Tibial artery (tissue), 4 donors: Measurements from ENCODE around the gene CLRN3.

ENCODE experiments used
- DNase-seq, 2 donors: peaks; one replicate each; pipeline ENCODE4 v3.0.0-alpha.2; 2019
- H3K27ac ChIP-seq, 2 donors: fragments of 200-600 bp; sonication (generic) in 1 of 2; 1 replicate in 1 of 2; 2 replicates in 1 of 2; pipeline ENCODE4 v1.5.1; 2018 to 2019; ENCODE audit warnings: mild to moderate bottlenecking in 1 of 2
- H3K27me3 ChIP-seq, 2 donors: fragments of 200-600 bp; sonication (generic) in 1 of 2; one replicate each; pipeline versions ENCODE4 v1.5.1 to v1.6.0; 2016 to 2019
- H3K36me3 ChIP-seq, 3 donors: fragments of 200-600 bp; sonication (generic) in 2 of 3; one replicate each; pipeline ENCODE4 v1.5.1; 2016 to 2019; ENCODE audit warnings: mild to moderate bottlenecking in 2 of 3
- H3K4me1 ChIP-seq, 4 donors: fragments of 200-600 bp; sonication (generic) in 2 of 4; 1 replicate in 3 of 4; 2 replicates in 1 of 4; pipeline ENCODE4 v1.5.1; 2016 to 2019
- H3K4me3 ChIP-seq, 2 donors: fragments of 200-600 bp; sonication (generic) in 1 of 2; 1 replicate in 1 of 2; 2 replicates in 1 of 2; pipeline ENCODE4 v1.5.1; 2018 to 2019; ENCODE audit warnings: mild to moderate bottlenecking in 2 of 2
- H3K9me3 ChIP-seq, 3 donors: fragments of 200-600 bp; sonication (generic) in 1 of 3; one replicate each; pipeline ENCODE4 v1.5.1; 2016 to 2019
- intact Hi-C: fragments of 100-400 bp; cut with DNase I; formaldehyde crosslinking; loops from one replicate; pipeline ENCODE4 v1.15.0; 2023; ENCODE audit warnings: low total_unique reads
- TF ChIP-seq, protein P1 (sequence below), 2 experiments: fragments of 200-600 bp in 1 of 2; fragments of 450-650 bp in 1 of 2; IDR thresholded peaks; one replicate each; pipeline ENCODE4 v1.5.1; 2017 to 2019; ENCODE audit warnings: antibody characterized with exemption in 2 of 2, mild to moderate bottlenecking in 1 of 2, moderate library complexity in 1 of 2

CLRN3 gene

DNA sequence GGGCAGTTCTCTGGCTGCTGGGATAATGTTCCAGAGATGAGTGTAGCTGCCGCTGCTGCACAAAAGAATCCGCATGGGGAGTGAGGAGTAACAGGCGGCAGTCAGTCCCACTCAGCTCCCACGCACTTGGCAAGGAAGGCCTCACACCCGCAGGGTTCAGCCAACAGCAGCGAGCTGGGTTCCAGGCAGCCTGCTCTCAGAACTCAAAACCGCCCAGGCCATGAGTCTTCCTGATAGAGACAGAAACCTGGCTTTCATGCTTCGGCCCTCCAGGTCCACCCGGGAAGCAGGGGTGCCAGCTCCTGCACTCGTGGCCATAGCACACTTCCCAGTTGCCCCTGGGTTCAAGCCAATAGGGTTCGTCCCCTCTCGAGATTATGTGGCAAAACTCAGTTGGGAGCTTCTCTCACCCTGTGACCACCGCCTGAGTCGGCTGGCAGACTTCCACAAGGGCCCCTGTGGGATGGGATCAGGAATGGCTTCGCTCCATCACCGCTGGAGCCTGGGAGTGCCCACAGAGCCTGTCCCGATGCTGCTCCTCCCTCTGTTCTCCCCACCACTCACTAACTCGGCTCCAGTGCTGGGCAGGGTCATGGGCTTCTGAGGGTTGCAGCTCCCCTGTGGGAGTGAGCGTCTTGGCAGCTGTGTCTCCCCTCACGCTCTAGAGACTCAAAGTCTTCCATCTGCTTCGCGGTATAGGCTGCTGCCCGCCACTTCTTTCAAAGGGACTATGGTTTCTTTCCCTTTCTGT lies 20.6 kb downstream of the CLRN3 start:
- no peak overlapping the region for H3K27ac ChIP-seq
- DNase-seq, result no peak

DNA sequence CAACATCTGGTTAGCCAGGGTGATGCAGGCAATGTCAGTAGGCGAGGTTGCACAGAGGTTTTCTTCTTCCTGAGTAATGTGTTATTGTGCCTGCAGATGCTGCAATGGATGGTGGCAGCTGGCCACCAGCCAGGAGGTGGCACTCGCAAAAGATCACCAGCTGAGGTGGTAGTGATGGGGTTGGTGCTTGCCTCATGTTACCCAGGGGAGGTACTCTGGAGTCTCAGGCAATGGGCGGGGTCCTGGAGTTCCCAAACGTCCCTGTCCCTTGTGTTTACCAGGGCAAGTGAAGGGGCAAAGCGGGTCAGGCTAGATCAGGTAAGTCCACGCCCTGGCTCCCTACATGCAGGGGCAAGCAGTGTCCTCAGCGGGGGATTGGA lies 21.1 kb downstream of the CLRN3 start:
- no peak for DNase-seq
- Histone ChIP-seq H3K27me3 (peaks cover 0 to 9% of the 10 kb centered on the region in 2 donors), H3K36me3 (no peaks in the 10 kb centered on the region), H3K9me3 (peaks cover 5 to 7% (median 6%) of the 10 kb centered on the region in 3 donors), H3K4me1 (peaks cover 0 to 10% (median 2%) of the 10 kb centered on the region in 4 donors), H3K4me3 (no peak overlapping the region), H3K27ac (no peak overlapping the region)
- TF ChIP-seq, protein P1, sequence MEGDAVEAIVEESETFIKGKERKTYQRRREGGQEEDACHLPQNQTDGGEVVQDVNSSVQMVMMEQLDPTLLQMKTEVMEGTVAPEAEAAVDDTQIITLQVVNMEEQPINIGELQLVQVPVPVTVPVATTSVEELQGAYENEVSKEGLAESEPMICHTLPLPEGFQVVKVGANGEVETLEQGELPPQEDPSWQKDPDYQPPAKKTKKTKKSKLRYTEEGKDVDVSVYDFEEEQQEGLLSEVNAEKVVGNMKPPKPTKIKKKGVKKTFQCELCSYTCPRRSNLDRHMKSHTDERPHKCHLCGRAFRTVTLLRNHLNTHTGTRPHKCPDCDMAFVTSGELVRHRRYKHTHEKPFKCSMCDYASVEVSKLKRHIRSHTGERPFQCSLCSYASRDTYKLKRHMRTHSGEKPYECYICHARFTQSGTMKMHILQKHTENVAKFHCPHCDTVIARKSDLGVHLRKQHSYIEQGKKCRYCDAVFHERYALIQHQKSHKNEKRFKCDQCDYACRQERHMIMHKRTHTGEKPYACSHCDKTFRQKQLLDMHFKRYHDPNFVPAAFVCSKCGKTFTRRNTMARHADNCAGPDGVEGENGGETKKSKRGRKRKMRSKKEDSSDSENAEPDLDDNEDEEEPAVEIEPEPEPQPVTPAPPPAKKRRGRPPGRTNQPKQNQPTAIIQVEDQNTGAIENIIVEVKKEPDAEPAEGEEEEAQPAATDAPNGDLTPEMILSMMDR (IDR thresholded peaks at IDR 0.05), result no peak
- intact Hi-C loops, result no loop called here

More for the DNA sequence above, 20.6 kb downstream of the CLRN3 start:
- TF ChIP-seq, protein P1 (IDR thresholded peaks at IDR 0.05), result no peak
- H3K4me3 ChIP-seq, result no peak overlapping the region
- H3K9me3 ChIP-seq, result peaks cover 5 to 7% (median 6%) of the 10 kb centered on the region in 3 donors
- H3K27me3 ChIP-seq, result peaks cover 0 to 9% of the 10 kb centered on the region in 2 donors
- no peaks in the 10 kb centered on the region for H3K36me3 ChIP-seq
- peaks cover 0 to 10% (median 2%) of the 10 kb centered on the region in 4 donors for H3K4me1 ChIP-seq
- intact Hi-C loops, result no loop called here

DNA sequence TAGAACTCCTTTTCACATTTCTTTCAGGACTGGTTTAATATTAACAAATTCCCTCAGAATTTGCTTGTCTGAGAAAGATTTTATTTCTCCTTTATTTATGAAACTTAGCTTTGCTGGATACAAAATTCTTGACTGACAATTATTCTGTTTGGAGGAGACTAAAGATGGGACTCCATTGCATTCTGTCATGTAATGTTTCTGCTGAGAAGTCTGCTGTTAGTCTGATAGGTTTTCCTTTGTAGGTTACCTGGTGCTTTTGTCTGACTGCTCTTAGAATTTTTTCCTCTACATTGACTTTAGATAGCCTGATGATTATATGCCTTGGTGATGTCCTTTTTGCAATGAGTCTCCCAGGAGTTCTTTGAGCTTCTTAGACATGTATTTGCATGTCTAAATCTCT lies 23.4 kb downstream of the CLRN3 start:
- Histone ChIP-seq H3K9me3 (peaks cover 5 to 7% (median 6%) of the 10 kb centered on the region in 3 donors), H3K4me3 (no peak overlapping the region), H3K4me1 (peaks cover 0 to 10% (median 2%) of the 10 kb centered on the region in 4 donors), H3K27me3 (peaks cover 0 to 3% of the 10 kb centered on the region in 2 donors), H3K27ac (no peak overlapping the region), H3K36me3 (no peaks in the 10 kb centered on the region)
- DNase-seq, result no peak
- TF ChIP-seq, protein P1 (IDR thresholded peaks at IDR 0.05), result no peak
- intact Hi-C loops, result no loop called here

DNA sequence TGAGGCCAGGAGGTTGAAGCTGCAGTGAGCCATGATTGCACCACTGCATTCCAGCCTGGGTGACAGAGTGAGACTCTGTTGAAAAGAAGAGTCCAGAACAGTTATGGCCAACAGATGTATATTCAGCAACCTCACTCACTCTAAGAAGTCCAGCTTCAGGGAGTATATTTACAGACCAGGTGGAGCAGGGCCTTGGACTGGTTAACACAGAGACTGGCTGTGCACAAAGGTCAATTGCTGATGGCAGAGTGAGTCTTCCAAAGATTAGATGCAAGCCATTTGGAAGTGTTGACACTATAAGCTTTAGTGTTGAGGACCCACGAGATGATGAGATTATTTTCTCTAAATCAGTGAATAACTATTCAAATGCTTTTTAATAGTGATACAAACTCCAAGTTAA lies 24.9 kb downstream of the CLRN3 start:
- H3K27ac ChIP-seq, result no peak overlapping the region
- DNase-seq, result no peak
- H3K4me1 ChIP-seq, result peaks cover 0 to 10% (median 2%) of the 10 kb centered on the region in 4 donors
- H3K4me3 ChIP-seq, result no peak overlapping the region
- intact Hi-C loops, result no loop called here
- no peaks in the 10 kb centered on the region for H3K36me3 ChIP-seq
- TF ChIP-seq, protein P1 (IDR thresholded peaks at IDR 0.05), result no peak
- peaks cover 5 to 7% (median 6%) of the 10 kb centered on the region in 3 donors for H3K9me3 ChIP-seq
- no peaks in the 10 kb centered on the region for H3K27me3 ChIP-seq

DNA sequence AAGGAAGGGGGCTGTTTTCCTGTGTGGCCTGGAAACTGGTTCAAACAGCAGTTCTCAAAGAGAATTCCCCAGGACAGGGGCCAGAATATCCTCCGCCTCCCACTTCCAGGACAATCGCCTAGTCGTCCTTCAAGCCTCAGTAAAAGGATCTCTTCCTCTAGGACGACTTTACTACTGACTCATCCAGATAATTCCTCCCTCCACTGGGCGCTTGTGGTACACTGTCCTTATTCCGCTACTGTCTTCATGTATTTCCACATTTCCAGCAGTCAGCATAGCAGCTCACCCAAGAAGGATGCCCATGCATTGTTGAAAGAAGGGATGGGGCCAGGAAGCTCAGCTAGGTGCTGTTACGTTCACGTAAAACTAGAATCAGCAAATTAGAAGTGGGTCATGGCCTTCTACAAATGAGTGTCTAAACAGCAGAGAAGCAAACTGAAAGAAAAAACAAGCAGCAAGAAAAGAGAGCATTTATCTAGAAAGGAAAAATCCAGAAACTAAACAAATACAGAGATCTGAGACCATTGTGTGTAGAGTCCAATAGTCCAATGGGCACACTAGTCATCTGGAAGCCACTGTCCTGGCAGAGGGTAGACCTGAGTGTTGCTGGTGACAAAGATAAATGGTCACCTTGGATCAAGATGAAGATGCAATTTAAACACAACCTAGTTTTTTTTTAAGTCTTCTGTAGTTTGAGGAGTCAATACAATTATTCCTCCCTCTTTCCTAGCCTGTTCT lies 26.3 kb downstream of the CLRN3 start:
- TF ChIP-seq, protein P1 (IDR thresholded peaks at IDR 0.05), result no peak
- no peaks in the 10 kb centered on the region for H3K36me3 ChIP-seq
- peaks cover 5 to 7% (median 6%) of the 10 kb centered on the region in 3 donors for H3K9me3 ChIP-seq
- no peak for DNase-seq
- intact Hi-C loops, result no loop called here
- H3K4me1 ChIP-seq, result no peaks in the 10 kb centered on the region
- H3K27me3 ChIP-seq, result no peaks in the 10 kb centered on the region
- H3K27ac ChIP-seq, result no peak overlapping the region
- no peak overlapping the region for H3K4me3 ChIP-seq
